GM23338 (cell line): ENCODE results near the gene TOP2A. TPM values are rescaled to one million over a fixed set of nuclear protein-coding genes. Genes with fewer than 3 reads are reported as not detected.

Experiments used
- ATAC-seq: fragments of 200-7000 bp; cut with Tn5 transposase; 3 replicates; pipeline ENCODE4 v1.9.1; 2020
- DNase-seq: peaks from one replicate; pipeline ENCODE4 v3.0.0-alpha.2; 2015; ENCODE audit warnings: low spot score
- H2AFZ ChIP-seq: fragments of 200-600 bp; sonication (generic); 2 replicates; pipeline ENCODE4 v1.8.0; 2016; ENCODE audit warnings: antibody characterized with exemption, mild to moderate bottlenecking, moderate library complexity
- H3F3A ChIP-seq: fragments of 200-600 bp; sonication (generic); replicated peaks from 2 replicates; pipeline ENCODE4 v1.8.0; 2017; ENCODE audit warnings: antibody characterized with exemption, mixed run types, low read depth
- H3K27ac ChIP-seq: fragments of 200-600 bp; sonication (generic); 2 replicates; pipeline ENCODE4 v1.6.1; 2016; ENCODE audit warnings: low read depth
- H3K27me3 ChIP-seq: fragments of 200-600 bp; sonication (generic); 2 replicates; pipeline ENCODE4 v1.8.0; 2016; ENCODE audit warnings: mild to moderate bottlenecking, mixed run types, moderate library complexity; ENCODE audit not compliant: insufficient read depth
- H3K36me3 ChIP-seq: fragments of 200-600 bp; sonication (generic); 2 replicates; pipeline ENCODE4 v1.8.0; 2016; ENCODE audit warnings: mild to moderate bottlenecking; ENCODE audit not compliant: insufficient read depth
- H3K4me1 ChIP-seq: fragments of 200-600 bp; sonication (generic); 2 replicates; pipeline ENCODE4 v1.8.0; 2016; ENCODE audit warnings: mild to moderate bottlenecking, moderate library complexity; ENCODE audit not compliant: insufficient read depth
- H3K4me2 ChIP-seq: fragments of 200-600 bp; sonication (generic); 2 replicates; pipeline ENCODE4 v1.7.1; 2017; ENCODE audit warnings: mixed run types
- H3K4me3 ChIP-seq: fragments of 200-600 bp; sonication (generic); 2 replicates; pipeline ENCODE4 v1.6.1; 2016; ENCODE audit warnings: mixed run types
- H3K79me2 ChIP-seq: fragments of 200-600 bp; sonication (generic); replicated peaks from 2 replicates; pipeline ENCODE4 v1.8.0; 2017; ENCODE audit warnings: mild to moderate bottlenecking; ENCODE audit not compliant: insufficient read depth
- H3K9me2 ChIP-seq: fragments of 200-600 bp; sonication (generic); 2 replicates; pipeline ENCODE4 v1.8.0; 2017; ENCODE audit not compliant: insufficient read depth
- H4K20me1 ChIP-seq: fragments of 200-600 bp; sonication (generic); replicated peaks from 2 replicates; pipeline ENCODE4 v1.8.0; 2017; ENCODE audit warnings: mild to moderate bottlenecking; ENCODE audit not compliant: insufficient read depth
- H3K27ac Mint-ChIP-seq: 2 replicates; pipeline ENCODE4 v1.8.0; 2020; ENCODE audit warnings: inconsistent platforms, mild to moderate bottlenecking, moderate library complexity, mixed read lengths
- H3K27me3 Mint-ChIP-seq: 3 replicates; pipeline ENCODE4 v1.8.0; 2022; ENCODE audit warnings: low read depth, mild to moderate bottlenecking, moderate library complexity, mixed read lengths, inconsistent platforms; ENCODE audit not compliant: insufficient read depth, poor library complexity
- H3K36me3 Mint-ChIP-seq: 3 replicates; pipeline ENCODE4 v1.8.0; 2021; ENCODE audit warnings: low read depth, mild to moderate bottlenecking, inconsistent platforms, moderate library complexity, mixed read lengths
- H3K4me1 Mint-ChIP-seq: 3 replicates; pipeline ENCODE4 v1.8.0; 2020; ENCODE audit warnings: mild to moderate bottlenecking, inconsistent platforms, mixed read lengths
- H3K4me3 Mint-ChIP-seq: 3 replicates; pipeline ENCODE4 v1.8.0; 2021; ENCODE audit warnings: moderate library complexity, mild to moderate bottlenecking, inconsistent platforms, mixed read lengths
- H3K9me3 Mint-ChIP-seq: 3 replicates; pipeline ENCODE4 v1.8.0; 2020; ENCODE audit warnings: moderate library complexity, mild to moderate bottlenecking, inconsistent platforms, mixed read lengths
- CREB1 ChIP-seq: fragments of 250-450 bp; sonication (Bioruptor Pico); IDR thresholded peaks from 2 replicates; pipeline ENCODE4 v1.5.0; 2020; ENCODE audit warnings: low read depth, mild to moderate bottlenecking, moderate library complexity
- EZH2 ChIP-seq: fragments of 200-600 bp; sonication (generic); IDR thresholded peaks from one replicate; pipeline ENCODE4 v1.8.0; 2017; ENCODE audit warnings: antibody characterized with exemption, mild to moderate bottlenecking, low read depth; ENCODE audit not compliant: unreplicated experiment
- EZH2phosphoT487 ChIP-seq: fragments of 200-600 bp; sonication (generic); IDR thresholded peaks from one replicate; pipeline ENCODE4 v1.8.1; 2018; ENCODE audit warnings: antibody characterized with exemption; ENCODE audit not compliant: unreplicated experiment
- JUNB ChIP-seq: IDR thresholded peaks from one replicate; pipeline ENCODE4 v1.6.1; 2016; ENCODE audit warnings: antibody characterized with exemption; ENCODE audit not compliant: unreplicated experiment
- NANOG ChIP-seq: IDR thresholded peaks from 2 replicates; pipeline ENCODE4 v1.6.1; 2016; ENCODE audit warnings: antibody characterized with exemption, borderline replicate concordance
- POLR2AphosphoS5 ChIP-seq: IDR thresholded peaks from 2 replicates; pipeline ENCODE4 v1.6.1; 2016; ENCODE audit warnings: antibody characterized with exemption, low read depth
- STAT1 ChIP-seq: IDR thresholded peaks from one replicate; pipeline ENCODE4 v1.6.1; 2016; ENCODE audit warnings: antibody characterized with exemption; ENCODE audit not compliant: unreplicated experiment
- ZNF114 ChIP-seq: fragments of 250-450 bp; sonication (Bioruptor Pico); IDR thresholded peaks from 2 replicates; pipeline ENCODE4 v1.5.0; 2020; ENCODE audit warnings: mild to moderate bottlenecking, moderate library complexity
- ZNF331 ChIP-seq: fragments of 250-450 bp; sonication (Bioruptor Pico); IDR thresholded peaks from 2 replicates; pipeline ENCODE4 v1.5.0; 2020; ENCODE audit warnings: low read depth, mild to moderate bottlenecking, moderate library complexity
- polyA plus RNA-seq: library from polyadenylated mRNA; unstranded; fragments of >200 nt; fragmentation: Nextera tagmentation; extraction: Ambion mirVana; gene quantifications from 2 replicates; pipeline ENCODE4 v1.2.1, GENCODE V29; 2016
- total RNA-seq: library from RNA; depleted of rRNA; stranded (reverse); fragments of >200 nt; shearing (Covaris generic); gene quantifications from 2 replicates; pipeline ENCODE4 v1.2.3, GENCODE V29; 2014
- TF ChIP-seq, protein P1 (sequence below): IDR thresholded peaks from 2 replicates; pipeline ENCODE4 v1.6.1; 2016; ENCODE audit warnings: antibody characterized with exemption
- TF ChIP-seq, protein P2 (sequence below), 2 experiments: fragments of 200-600 bp in 1 of 2; sonication (generic) in 1 of 2; conservative IDR thresholded peaks; 2 replicates each; pipeline versions ENCODE4 v1.5.1 to v1.6.1; 2016 to 2017; ENCODE audit warnings: antibody characterized with exemption in 2 of 2, low read depth in 2 of 2, mild to moderate bottlenecking in 2 of 2, moderate library complexity in 1 of 2
- TF ChIP-seq, protein P3 (sequence below): fragments of 250-450 bp; sonication (Bioruptor Pico); IDR thresholded peaks from 2 replicates; pipeline ENCODE4 v1.5.0; 2020; ENCODE audit warnings: mild to moderate bottlenecking, moderate library complexity
- TF ChIP-seq, protein P4 (sequence below): IDR thresholded peaks from one replicate; pipeline ENCODE4 v1.6.1; 2018; ENCODE audit warnings: antibody characterized with exemption; ENCODE audit not compliant: unreplicated experiment

Gene TOP2A
- total and polyA plus RNA-seq, 2 experiments from 2014 or later, result 263 to 442 TPM

DNA sequence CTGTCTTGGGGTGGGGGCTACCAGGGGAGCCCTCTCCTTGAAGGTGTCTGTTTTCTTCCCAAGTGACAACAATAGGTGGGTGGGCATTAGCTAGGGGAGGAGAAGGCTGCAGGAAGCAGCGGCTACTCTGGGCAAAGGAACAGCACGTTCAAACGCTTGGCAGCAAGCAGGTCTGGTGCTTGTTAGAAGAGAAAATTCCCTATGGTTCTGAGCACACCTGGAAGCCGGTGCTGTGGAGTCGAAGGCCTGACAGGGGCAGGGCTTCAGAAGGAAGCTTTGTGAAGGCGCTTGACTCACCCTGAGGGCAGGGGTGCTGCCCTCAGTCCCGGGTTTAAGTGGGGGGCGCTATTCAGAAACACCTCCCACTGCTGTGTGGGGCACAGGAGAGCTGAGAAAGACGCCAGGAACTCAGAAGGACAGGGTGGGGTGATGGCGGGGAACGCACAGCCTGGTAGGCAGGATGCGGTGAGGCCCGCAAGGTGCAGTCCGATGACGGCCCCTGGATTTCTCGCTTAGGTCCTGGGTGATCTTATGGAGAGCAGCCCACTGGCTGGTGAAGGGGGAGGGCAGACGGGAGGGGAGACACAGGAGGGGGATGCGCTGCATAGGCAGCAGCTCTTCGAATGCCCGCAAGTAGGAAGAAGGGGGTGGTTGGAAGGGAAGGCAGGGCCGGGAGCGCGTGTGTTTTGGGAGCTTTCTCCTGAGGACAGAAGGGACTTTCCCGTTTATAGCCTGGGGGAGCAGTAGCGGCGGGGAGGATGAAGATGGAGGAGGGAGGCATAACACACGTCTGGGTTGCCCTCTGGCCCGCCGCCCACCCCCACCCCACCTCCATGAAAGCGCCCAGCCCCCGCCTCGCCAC lies 56.4 kb downstream of the TOP2A start:
- H4K20me1 ChIP-seq, result no peaks in the 10 kb centered on the region
- peak overlapping the region; percentile 59 for H3K4me3 ChIP-seq
- Mint-ChIP-seq H3K36me3 (no peaks in the 10 kb centered on the region), H3K27ac (no peak overlapping the region), H3K4me3 (peak overlapping the region; percentile 32; the same call in 2 of the 3 replicates), H3K4me1 (peaks cover 38% of the 10 kb centered on the region), H3K27me3 (peaks cover 52% of the 10 kb centered on the region), H3K9me3 (no peaks in the 10 kb centered on the region; the same call in 2 of the 3 replicates)
- no peak overlapping the region for H3K27ac ChIP-seq
- H3K4me2 ChIP-seq, result peak overlapping the region; percentile 71
- H3K27me3 ChIP-seq, result peaks cover 43% of the 10 kb centered on the region
- H3K79me2 ChIP-seq, result no peaks in the 10 kb centered on the region
- H3K36me3 ChIP-seq, result no peaks in the 10 kb centered on the region
- no peaks in the 10 kb centered on the region for H3K9me2 ChIP-seq
- peak; percentile 7 for ATAC-seq
- peaks cover 12% of the 10 kb centered on the region; the same call in 1 of the 2 replicates for H3F3A ChIP-seq
- peak; percentile 58 for DNase-seq
- H3K4me1 ChIP-seq, result peaks cover 22% of the 10 kb centered on the region
- peak overlapping the region; percentile 94 for H2AFZ ChIP-seq
- TF ChIP-seq, protein P1, sequence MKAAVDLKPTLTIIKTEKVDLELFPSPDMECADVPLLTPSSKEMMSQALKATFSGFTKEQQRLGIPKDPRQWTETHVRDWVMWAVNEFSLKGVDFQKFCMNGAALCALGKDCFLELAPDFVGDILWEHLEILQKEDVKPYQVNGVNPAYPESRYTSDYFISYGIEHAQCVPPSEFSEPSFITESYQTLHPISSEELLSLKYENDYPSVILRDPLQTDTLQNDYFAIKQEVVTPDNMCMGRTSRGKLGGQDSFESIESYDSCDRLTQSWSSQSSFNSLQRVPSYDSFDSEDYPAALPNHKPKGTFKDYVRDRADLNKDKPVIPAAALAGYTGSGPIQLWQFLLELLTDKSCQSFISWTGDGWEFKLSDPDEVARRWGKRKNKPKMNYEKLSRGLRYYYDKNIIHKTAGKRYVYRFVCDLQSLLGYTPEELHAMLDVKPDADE, result no peak
- TF ChIP-seq ZNF331 (no peak), EZH2 (no peak), ZNF114 (CRISPR knock-in tag) (no peak), CREB1 (CRISPR knock-in tag) (no peak), POLR2AphosphoS5 (no peak), STAT1 (no peak), EZH2phosphoT487 (no peak), JUNB (no peak), NANOG (no peak)
- TF ChIP-seq, protein P2, sequence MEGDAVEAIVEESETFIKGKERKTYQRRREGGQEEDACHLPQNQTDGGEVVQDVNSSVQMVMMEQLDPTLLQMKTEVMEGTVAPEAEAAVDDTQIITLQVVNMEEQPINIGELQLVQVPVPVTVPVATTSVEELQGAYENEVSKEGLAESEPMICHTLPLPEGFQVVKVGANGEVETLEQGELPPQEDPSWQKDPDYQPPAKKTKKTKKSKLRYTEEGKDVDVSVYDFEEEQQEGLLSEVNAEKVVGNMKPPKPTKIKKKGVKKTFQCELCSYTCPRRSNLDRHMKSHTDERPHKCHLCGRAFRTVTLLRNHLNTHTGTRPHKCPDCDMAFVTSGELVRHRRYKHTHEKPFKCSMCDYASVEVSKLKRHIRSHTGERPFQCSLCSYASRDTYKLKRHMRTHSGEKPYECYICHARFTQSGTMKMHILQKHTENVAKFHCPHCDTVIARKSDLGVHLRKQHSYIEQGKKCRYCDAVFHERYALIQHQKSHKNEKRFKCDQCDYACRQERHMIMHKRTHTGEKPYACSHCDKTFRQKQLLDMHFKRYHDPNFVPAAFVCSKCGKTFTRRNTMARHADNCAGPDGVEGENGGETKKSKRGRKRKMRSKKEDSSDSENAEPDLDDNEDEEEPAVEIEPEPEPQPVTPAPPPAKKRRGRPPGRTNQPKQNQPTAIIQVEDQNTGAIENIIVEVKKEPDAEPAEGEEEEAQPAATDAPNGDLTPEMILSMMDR (conservative IDR thresholded peaks at IDR 0.05; ENCODE audit: low read depth in 2 of 2), result no peak
- TF ChIP-seq, protein P3, sequence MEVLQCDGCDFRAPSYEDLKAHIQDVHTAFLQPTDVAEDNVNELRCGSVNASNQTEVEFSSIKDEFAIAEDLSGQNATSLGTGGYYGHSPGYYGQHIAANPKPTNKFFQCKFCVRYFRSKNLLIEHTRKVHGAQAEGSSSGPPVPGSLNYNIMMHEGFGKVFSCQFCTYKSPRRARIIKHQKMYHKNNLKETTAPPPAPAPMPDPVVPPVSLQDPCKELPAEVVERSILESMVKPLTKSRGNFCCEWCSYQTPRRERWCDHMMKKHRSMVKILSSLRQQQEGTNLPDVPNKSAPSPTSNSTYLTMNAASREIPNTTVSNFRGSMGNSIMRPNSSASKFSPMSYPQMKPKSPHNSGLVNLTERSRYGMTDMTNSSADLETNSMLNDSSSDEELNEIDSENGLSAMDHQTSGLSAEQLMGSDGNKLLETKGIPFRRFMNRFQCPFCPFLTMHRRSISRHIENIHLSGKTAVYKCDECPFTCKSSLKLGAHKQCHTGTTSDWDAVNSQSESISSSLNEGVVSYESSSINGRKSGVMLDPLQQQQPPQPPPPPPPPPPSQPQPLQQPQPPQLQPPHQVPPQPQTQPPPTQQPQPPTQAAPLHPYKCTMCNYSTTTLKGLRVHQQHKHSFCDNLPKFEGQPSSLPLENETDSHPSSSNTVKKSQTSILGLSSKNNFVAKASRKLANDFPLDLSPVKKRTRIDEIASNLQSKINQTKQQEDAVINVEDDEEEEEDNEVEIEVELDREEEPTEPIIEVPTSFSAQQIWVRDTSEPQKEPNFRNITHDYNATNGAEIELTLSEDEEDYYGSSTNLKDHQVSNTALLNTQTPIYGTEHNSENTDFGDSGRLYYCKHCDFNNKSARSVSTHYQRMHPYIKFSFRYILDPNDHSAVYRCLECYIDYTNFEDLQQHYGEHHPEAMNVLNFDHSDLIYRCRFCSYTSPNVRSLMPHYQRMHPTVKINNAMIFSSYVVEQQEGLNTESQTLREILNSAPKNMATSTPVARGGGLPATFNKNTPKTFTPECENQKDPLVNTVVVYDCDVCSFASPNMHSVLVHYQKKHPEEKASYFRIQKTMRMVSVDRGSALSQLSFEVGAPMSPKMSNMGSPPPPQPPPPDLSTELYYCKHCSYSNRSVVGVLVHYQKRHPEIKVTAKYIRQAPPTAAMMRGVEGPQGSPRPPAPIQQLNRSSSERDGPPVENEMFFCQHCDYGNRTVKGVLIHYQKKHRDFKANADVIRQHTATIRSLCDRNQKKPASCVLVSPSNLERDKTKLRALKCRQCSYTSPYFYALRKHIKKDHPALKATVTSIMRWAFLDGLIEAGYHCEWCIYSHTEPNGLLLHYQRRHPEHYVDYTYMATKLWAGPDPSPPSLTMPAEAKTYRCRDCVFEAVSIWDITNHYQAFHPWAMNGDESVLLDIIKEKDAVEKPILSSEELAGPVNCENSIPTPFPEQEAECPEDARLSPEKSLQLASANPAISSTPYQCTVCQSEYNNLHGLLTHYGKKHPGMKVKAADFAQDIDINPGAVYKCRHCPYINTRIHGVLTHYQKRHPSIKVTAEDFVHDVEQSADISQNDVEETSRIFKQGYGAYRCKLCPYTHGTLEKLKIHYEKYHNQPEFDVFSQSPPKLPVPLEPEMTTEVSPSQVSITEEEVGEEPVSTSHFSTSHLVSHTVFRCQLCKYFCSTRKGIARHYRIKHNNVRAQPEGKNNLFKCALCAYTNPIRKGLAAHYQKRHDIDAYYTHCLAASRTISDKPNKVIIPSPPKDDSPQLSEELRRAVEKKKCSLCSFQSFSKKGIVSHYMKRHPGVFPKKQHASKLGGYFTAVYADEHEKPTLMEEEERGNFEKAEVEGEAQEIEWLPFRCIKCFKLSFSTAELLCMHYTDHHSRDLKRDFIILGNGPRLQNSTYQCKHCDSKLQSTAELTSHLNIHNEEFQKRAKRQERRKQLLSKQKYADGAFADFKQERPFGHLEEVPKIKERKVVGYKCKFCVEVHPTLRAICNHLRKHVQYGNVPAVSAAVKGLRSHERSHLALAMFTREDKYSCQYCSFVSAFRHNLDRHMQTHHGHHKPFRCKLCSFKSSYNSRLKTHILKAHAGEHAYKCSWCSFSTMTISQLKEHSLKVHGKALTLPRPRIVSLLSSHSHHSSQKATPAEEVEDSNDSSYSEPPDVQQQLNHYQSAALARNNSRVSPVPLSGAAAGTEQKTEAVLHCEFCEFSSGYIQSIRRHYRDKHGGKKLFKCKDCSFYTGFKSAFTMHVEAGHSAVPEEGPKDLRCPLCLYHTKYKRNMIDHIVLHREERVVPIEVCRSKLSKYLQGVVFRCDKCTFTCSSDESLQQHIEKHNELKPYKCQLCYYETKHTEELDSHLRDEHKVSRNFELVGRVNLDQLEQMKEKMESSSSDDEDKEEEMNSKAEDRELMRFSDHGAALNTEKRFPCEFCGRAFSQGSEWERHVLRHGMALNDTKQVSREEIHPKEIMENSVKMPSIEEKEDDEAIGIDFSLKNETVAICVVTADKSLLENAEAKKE (CRISPR knock-in tag), result no peak
- TF ChIP-seq, protein P4, sequence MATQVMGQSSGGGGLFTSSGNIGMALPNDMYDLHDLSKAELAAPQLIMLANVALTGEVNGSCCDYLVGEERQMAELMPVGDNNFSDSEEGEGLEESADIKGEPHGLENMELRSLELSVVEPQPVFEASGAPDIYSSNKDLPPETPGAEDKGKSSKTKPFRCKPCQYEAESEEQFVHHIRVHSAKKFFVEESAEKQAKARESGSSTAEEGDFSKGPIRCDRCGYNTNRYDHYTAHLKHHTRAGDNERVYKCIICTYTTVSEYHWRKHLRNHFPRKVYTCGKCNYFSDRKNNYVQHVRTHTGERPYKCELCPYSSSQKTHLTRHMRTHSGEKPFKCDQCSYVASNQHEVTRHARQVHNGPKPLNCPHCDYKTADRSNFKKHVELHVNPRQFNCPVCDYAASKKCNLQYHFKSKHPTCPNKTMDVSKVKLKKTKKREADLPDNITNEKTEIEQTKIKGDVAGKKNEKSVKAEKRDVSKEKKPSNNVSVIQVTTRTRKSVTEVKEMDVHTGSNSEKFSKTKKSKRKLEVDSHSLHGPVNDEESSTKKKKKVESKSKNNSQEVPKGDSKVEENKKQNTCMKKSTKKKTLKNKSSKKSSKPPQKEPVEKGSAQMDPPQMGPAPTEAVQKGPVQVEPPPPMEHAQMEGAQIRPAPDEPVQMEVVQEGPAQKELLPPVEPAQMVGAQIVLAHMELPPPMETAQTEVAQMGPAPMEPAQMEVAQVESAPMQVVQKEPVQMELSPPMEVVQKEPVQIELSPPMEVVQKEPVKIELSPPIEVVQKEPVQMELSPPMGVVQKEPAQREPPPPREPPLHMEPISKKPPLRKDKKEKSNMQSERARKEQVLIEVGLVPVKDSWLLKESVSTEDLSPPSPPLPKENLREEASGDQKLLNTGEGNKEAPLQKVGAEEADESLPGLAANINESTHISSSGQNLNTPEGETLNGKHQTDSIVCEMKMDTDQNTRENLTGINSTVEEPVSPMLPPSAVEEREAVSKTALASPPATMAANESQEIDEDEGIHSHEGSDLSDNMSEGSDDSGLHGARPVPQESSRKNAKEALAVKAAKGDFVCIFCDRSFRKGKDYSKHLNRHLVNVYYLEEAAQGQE, result no peak
